PC-3 (cell line): ENCODE results near the gene FOLR2. TPM values are rescaled to one million over a fixed set of nuclear protein-coding genes. Genes with fewer than 3 reads are reported as not detected.

Source experiments
- ATAC-seq: fragments of 200-7000 bp; cut with Tn5 transposase; 2 replicates; pipeline ENCODE4 v1.9.1; 2020; ENCODE audit warnings: mild to moderate bottlenecking, moderate library complexity
- BruUV-seq: library from RNA; stranded (reverse); fragments of 400-500 nt; replicated peaks from 2 replicates; lab custom pipeline; 2021; lab: Mats Ljungman, UMichigan
- CTCF ChIA-PET: fragments of 300-600 bp; sonication (Branson Sonifier 250); formaldehyde crosslinking; loops from one replicate; lab custom pipeline; 2022; ENCODE audit warnings: antibody characterized with exemption; lab: Charles Lee
- POLR2A ChIA-PET: fragments of 300-600 bp; sonication (Branson Sonifier 250); formaldehyde crosslinking; loops from one replicate; lab custom pipeline; 2022; ENCODE audit warnings: antibody characterized with exemption; ENCODE audit not compliant: unreplicated experiment; lab: Charles Lee
- DNase-seq: peaks from one replicate; pipeline ENCODE4 v3.0.0-alpha.2; 2015
- H2AFZ ChIP-seq: fragments of 300-600 bp; sonication (generic); 2 replicates; pipeline ENCODE4 v1.6.0; 2016; ENCODE audit warnings: antibody characterized with exemption, low read length
- H3F3A ChIP-seq: fragments of 300-600 bp; sonication (generic); one replicate; pipeline ENCODE4 v1.6.0; 2017; ENCODE audit warnings: antibody characterized with exemption, low read length, control low read depth, mild to moderate bottlenecking; ENCODE audit not compliant: unreplicated experiment
- H3K27ac ChIP-seq: fragments of 300-600 bp; sonication (generic); 2 replicates; pipeline ENCODE4 v1.5.1; 2016; ENCODE audit warnings: mild to moderate bottlenecking, low read length
- H3K27me3 ChIP-seq: fragments of 300-600 bp; sonication (generic); 2 replicates; pipeline ENCODE4 v1.6.1; 2016; ENCODE audit warnings: low read length, mixed read lengths
- H3K36me3 ChIP-seq: fragments of 300-600 bp; sonication (generic); 2 replicates; pipeline ENCODE4 v1.6.1; 2016; ENCODE audit warnings: low read depth, mixed run types, low read length, mixed read lengths
- H3K4me1 ChIP-seq: fragments of 300-600 bp; sonication (generic); 2 replicates; pipeline ENCODE4 v1.5.1; 2016; ENCODE audit warnings: low read length; ENCODE audit not compliant: insufficient read depth
- H3K4me2 ChIP-seq: fragments of 300-600 bp; sonication (generic); 2 replicates; pipeline ENCODE4 v1.6.0; 2016; ENCODE audit warnings: low read length
- H3K4me3 ChIP-seq: fragments of 300-600 bp; sonication (generic); 2 replicates; pipeline ENCODE4 v1.5.1; 2016; ENCODE audit warnings: mild to moderate bottlenecking, low read length, mixed read lengths
- H3K79me2 ChIP-seq: fragments of 300-600 bp; sonication (generic); 2 replicates; pipeline ENCODE4 v1.6.1; 2017; ENCODE audit warnings: low read length, mixed read lengths
- H3K9ac ChIP-seq: fragments of 300-600 bp; sonication (generic); 2 replicates; pipeline ENCODE4 v1.6.0; 2016; ENCODE audit warnings: mild to moderate bottlenecking, low read length
- H3K9me2 ChIP-seq: fragments of 300-600 bp; sonication (generic); replicated peaks from 2 replicates; pipeline ENCODE4 v1.6.1; 2016; ENCODE audit warnings: mixed run types, low read length, mixed read lengths
- H3K9me3 ChIP-seq: fragments of 300-600 bp; sonication (generic); 2 replicates; pipeline ENCODE4 v1.6.1; 2016; ENCODE audit warnings: low read length, mixed read lengths
- H4K20me1 ChIP-seq: fragments of 300-600 bp; sonication (generic); 2 replicates; pipeline ENCODE4 v1.6.1; 2016; ENCODE audit warnings: low read length, mixed read lengths
- EZH2 ChIP-seq: fragments of 300-600 bp; sonication (generic); IDR thresholded peaks from one replicate; pipeline ENCODE4 v1.6.1; 2017; ENCODE audit warnings: antibody characterized with exemption, mild to moderate bottlenecking, low read length; ENCODE audit not compliant: unreplicated experiment
- EZH2phosphoT487 ChIP-seq: fragments of 300-600 bp; sonication (generic); IDR thresholded peaks from 2 replicates; pipeline ENCODE4 v1.6.1; 2018; ENCODE audit warnings: mild to moderate bottlenecking, antibody characterized with exemption, low read length, borderline replicate concordance
- intact Hi-C: fragments of 100-400 bp; cut with micrococcal nuclease; formaldehyde crosslinking; loops from 2 replicates; pipeline ENCODE4 v1.9.0; 2023
- total RNA-seq: library from RNA; depleted of rRNA; stranded (reverse); fragments of >200 nt; gene quantifications from 2 replicates; pipeline ENCODE4 v1.2.3, GENCODE V29; 2014
- TF ChIP-seq, protein P1 (sequence below): fragments of 300-600 bp; sonication (generic); conservative IDR thresholded peaks from 2 replicates; pipeline ENCODE4 v1.5.1; 2017; ENCODE audit warnings: antibody characterized with exemption, low read depth, mild to moderate bottlenecking, low read length

Gene FOLR2
- total RNA-seq, 1 experiment from 2014 or later: not detected

DNA sequence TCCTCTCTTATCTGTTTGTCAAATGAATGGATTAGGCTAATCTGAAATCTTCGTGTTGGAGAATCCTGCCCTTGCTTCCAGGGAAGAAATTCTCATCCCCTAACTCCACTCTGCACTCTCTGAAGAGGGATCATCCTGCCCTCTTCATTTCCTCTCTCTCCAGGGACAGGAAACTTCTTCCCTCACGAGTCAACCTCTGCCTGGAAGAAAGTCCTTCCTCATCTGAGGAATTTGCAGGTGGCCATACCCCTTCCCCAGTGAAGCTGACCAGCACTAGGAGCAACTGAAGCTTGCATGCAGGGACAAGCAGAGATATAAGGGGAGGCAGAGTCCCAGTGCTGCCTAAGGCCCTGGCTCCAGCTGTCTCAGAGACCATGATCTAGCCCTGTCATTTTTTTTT, 31.0 kb downstream of the FOLR2 start:
- ChIA-PET POLR2A (no interaction called here), CTCF (no interaction called here)
- no peak overlapping the region for H3K27ac ChIP-seq
- no peak for TF ChIP-seq EZH2
- TF ChIP-seq, protein P1, sequence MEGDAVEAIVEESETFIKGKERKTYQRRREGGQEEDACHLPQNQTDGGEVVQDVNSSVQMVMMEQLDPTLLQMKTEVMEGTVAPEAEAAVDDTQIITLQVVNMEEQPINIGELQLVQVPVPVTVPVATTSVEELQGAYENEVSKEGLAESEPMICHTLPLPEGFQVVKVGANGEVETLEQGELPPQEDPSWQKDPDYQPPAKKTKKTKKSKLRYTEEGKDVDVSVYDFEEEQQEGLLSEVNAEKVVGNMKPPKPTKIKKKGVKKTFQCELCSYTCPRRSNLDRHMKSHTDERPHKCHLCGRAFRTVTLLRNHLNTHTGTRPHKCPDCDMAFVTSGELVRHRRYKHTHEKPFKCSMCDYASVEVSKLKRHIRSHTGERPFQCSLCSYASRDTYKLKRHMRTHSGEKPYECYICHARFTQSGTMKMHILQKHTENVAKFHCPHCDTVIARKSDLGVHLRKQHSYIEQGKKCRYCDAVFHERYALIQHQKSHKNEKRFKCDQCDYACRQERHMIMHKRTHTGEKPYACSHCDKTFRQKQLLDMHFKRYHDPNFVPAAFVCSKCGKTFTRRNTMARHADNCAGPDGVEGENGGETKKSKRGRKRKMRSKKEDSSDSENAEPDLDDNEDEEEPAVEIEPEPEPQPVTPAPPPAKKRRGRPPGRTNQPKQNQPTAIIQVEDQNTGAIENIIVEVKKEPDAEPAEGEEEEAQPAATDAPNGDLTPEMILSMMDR: no peak
- TF ChIP-seq EZH2phosphoT487: no peak
- H3K79me2 ChIP-seq: no peaks in the 10 kb centered on the region
- BruUV-seq: no TSS peak
- DNase-seq (no peak), ATAC-seq (no peak)
- no peak overlapping the region for H3K4me3 ChIP-seq
- H3K4me1 ChIP-seq: no peaks in the 10 kb centered on the region
- H2AFZ ChIP-seq: no peak overlapping the region
- H3F3A ChIP-seq: no peaks in the 10 kb centered on the region
- no peaks in the 10 kb centered on the region for H3K36me3 ChIP-seq
- peaks cover 24% of the 10 kb centered on the region; the same call in 1 of the 2 replicates for H3K27me3 ChIP-seq
- no peak overlapping the region for H3K9ac ChIP-seq
- no peaks in the 10 kb centered on the region for H4K20me1 ChIP-seq
- intact Hi-C loops: no loop called here
- no peak overlapping the region for H3K4me2 ChIP-seq
- no peaks in the 10 kb centered on the region for H3K9me2 ChIP-seq
- H3K9me3 ChIP-seq: no peaks in the 10 kb centered on the region

DNA sequence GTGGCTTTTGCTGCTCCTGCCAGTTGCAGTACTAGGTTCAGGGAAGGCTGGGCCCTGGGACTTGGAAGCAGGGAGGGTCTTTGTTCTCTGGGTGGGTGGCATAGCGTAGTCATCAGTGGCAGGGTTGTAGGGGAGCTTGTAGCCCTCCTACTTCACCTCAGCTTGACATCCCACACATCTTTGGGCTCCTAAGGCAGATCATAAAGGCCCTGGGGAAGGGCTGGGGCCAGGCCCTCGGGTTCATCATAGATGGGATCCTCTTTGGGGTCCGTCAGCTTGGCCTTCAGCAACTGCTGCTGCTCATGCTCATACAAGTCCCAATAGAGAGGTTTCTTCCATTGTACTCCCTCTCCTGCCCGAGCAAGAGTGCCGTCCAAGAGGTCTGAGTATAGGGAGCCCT, 33.4 kb downstream of the FOLR2 start:
- Histone ChIP-seq H3K4me1 (no peaks in the 10 kb centered on the region), H3K4me2 (no peak overlapping the region), H3K4me3 (no peak overlapping the region), H3K9ac (no peak overlapping the region), H3K9me2 (no peaks in the 10 kb centered on the region), H3F3A (no peaks in the 10 kb centered on the region), H3K27me3 (peaks cover 38% of the 10 kb centered on the region), H3K27ac (no peak overlapping the region), H3K79me2 (no peaks in the 10 kb centered on the region), H3K36me3 (no peaks in the 10 kb centered on the region), H4K20me1 (no peaks in the 10 kb centered on the region), H3K9me3 (no peaks in the 10 kb centered on the region), H2AFZ (no peak overlapping the region)
- ChIA-PET CTCF (no interaction called here), POLR2A (no interaction called here)
- TF ChIP-seq, protein P1: no peak
- TF ChIP-seq EZH2 (no peak), EZH2phosphoT487 (no peak)
- no peak for ATAC-seq
- intact Hi-C loops: no loop called here
- BruUV-seq: no TSS peak
- no peak for DNase-seq

DNA sequence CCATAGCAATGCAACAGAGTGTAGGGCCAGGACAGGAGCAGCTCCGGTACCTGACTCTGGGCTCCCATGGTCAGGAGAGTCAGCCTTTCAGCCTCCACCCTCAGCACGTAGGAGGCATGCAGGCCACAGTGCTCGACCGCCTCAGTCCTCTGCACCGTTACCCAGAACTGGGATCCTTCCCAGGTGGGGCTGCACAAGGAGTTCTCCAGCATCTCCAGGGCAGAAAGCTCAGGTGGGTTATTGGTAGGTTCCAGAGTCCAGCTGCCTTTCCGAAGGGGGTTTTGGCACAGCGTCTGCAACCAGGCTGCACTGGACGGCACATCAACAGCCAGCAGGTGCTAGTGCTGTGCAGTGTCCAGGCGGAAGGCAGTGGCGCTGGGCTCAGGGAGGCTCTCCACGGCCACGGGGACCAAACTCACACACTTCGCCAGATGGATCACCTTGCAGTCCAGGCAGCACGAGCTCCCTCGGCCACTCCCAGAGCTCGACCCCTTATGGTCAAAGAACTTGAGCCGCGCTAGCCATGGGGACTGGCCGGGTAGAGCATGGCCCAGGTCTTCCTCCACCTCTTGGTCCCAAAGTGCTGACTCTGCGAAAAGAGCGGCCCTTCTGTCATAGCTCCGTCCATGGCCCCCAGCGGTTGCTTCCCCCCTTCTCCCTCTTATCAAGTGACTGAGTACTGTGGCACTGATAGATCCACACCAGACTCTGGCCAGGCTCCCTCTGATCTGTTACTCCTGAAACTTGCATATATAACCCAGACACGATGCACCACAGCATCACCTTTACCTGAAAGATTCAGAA, 34.3 kb downstream of the FOLR2 start:
- peaks cover 39% of the 10 kb centered on the region for H3K27me3 ChIP-seq
- no peak overlapping the region for H2AFZ ChIP-seq
- intact Hi-C loops: no loop called here
- DNase-seq: no peak
- no peaks in the 10 kb centered on the region for H3K9me2 ChIP-seq
- POLR2A ChIA-PET: no interaction called here
- ATAC-seq: no peak
- H3K4me2 ChIP-seq: no peak overlapping the region
- no peaks in the 10 kb centered on the region for H4K20me1 ChIP-seq
- no TSS peak for BruUV-seq
- H3K4me1 ChIP-seq: no peaks in the 10 kb centered on the region
- no peaks in the 10 kb centered on the region for H3F3A ChIP-seq
- no peaks in the 10 kb centered on the region for H3K79me2 ChIP-seq
- H3K9me3 ChIP-seq: no peaks in the 10 kb centered on the region
- no peak overlapping the region for H3K27ac ChIP-seq
- no peak overlapping the region for H3K9ac ChIP-seq
- TF ChIP-seq EZH2 (no peak), EZH2phosphoT487 (no peak)
- TF ChIP-seq, protein P1: no peak
- CTCF ChIA-PET: no interaction called here
- H3K4me3 ChIP-seq: no peak overlapping the region
- H3K36me3 ChIP-seq: no peaks in the 10 kb centered on the region
